ENCODE data around the gene CENPQ. TPM values are rescaled to one million over a fixed set of nuclear protein-coding genes. Genes with fewer than 3 reads are reported as not detected.

Gene CENPQ
- total RNA-seq, 1 experiment from 2014 or later, result 11.3 TPM

- Histone ChIP-seq H4K20me1 (ENCODE audit: insufficient read depth) (no peaks in the 10 kb centered on the region), H3K79me2 (ENCODE audit: insufficient read depth, low read length) (no peaks in the 10 kb centered on the region), H3K9me2 (ENCODE audit: insufficient read depth) (no peaks in the 10 kb centered on the region), H2AFZ (ENCODE audit: low read depth, low read length, poor library complexity, severe bottlenecking) (no peak overlapping the region), H3K27me3 (ENCODE audit: insufficient read depth, low read length) (no peaks in the 10 kb centered on the region), H3K4me3 (replicated peaks in 1 of 2; ENCODE audit: low read depth in 1 of 2, low read length in 2 of 2) (no peak overlapping the region), H3K4me2 (ENCODE audit: low read length) (no peak overlapping the region), H3K27ac (ENCODE audit: low read depth, low read length) (no peak overlapping the region), H3K36me3 (ENCODE audit: control insufficient read depth in 1 of 2, insufficient read depth in 2 of 2, low read length in 2 of 2) (no peaks in the 10 kb centered on the region), H3K4me1 (ENCODE audit: control insufficient read depth in 1 of 2, insufficient read depth in 2 of 2, low read length in 2 of 2) (peaks cover 20% of the 10 kb centered on the region in 2 experiments), H3K9ac (ENCODE audit: low read length) (no peak overlapping the region), H3K9me3 (ENCODE audit: control insufficient read depth in 1 of 2, insufficient read depth in 1 of 2, low read depth in 1 of 2, low read length in 2 of 2) (no peaks in the 10 kb centered on the region)
- ChIA-PET CTCF (no interaction called here), RAD21 (ENCODE audit: low non-redundant PET in 1 of 2, low total read pairs in 2 of 2, uncharacterized antibody in 2 of 2, unreplicated experiment in 2 of 2) (no interaction called here), POLR2A (no interaction called here)
- DNase-seq (ENCODE audit: low read depth, low spot score), result no peak
- BruUV-seq (replicated peaks), result no TSS peak
- intact Hi-C loops (cut with micrococcal nuclease), result no loop called here
- ATAC-seq, result no peak
- no peak for TF ChIP-seq CTCF (IDR thresholded peaks at IDR 0.05 in 2 of 3, conservative IDR thresholded peaks at IDR 0.05 in 1 of 3; ENCODE audit: borderline replicate concordance in 1 of 3, insufficient read depth in 1 of 3, low read depth in 2 of 3, low read length in 2 of 3)
- peak; percentile 50; the same call in 1 of the 2 replicates for TF ChIP-seq CEBPB (IDR thresholded peaks at IDR 0.05; ENCODE audit: low read depth)
Measured at GRCh38 chr6:49539102-49539501, 75.9 kb downstream of the CENPQ start.

GRCh38 chr6:49540614-49541013 lies 77.4 kb downstream of the CENPQ start:
- H3K27me3 ChIP-seq (ENCODE audit: insufficient read depth, low read length), result no peaks in the 10 kb centered on the region
- TF ChIP-seq EZH2 (IDR thresholded peaks at IDR 0.05), result no peak
- peak overlapping the region; percentile 96 for H2AFZ ChIP-seq (ENCODE audit: low read depth, low read length, poor library complexity, severe bottlenecking)
- H3K9ac ChIP-seq (ENCODE audit: low read length), result no peak overlapping the region
- no peak for ATAC-seq
- BruUV-seq (replicated peaks), result no TSS peak
- intact Hi-C loops (cut with micrococcal nuclease), result loop anchor here (1.0 kb wide), 1 partner anchor 10 kb away; the partner anchor contains the start of gene C6orf141
- peaks cover 20% of the 10 kb centered on the region in 2 experiments for H3K4me1 ChIP-seq (ENCODE audit: control insufficient read depth in 1 of 2, insufficient read depth in 2 of 2, low read length in 2 of 2)
- H3K4me2 ChIP-seq (ENCODE audit: low read length), result peak overlapping the region; percentile 46; the same call in 1 of the 2 replicates
- H3K36me3 ChIP-seq (ENCODE audit: control insufficient read depth in 1 of 2, insufficient read depth in 2 of 2, low read length in 2 of 2), result no peaks in the 10 kb centered on the region
- no peaks in the 10 kb centered on the region for H3K79me2 ChIP-seq (ENCODE audit: insufficient read depth, low read length)
- RAD21 ChIA-PET (ENCODE audit: low non-redundant PET in 1 of 2, low total read pairs in 2 of 2, uncharacterized antibody in 2 of 2, unreplicated experiment in 2 of 2), result interaction anchor here in 1 of 2 experiments (0.7 kb wide), 1 partner anchor 36 kb away, joined by 3 read pairs; no protein-coding TSS in a partner anchor
- CTCF ChIA-PET, result interaction anchor here (1.2 to 5.0 kb wide), 3 partner anchors 9 to 83 kb away, joined by 4 to 30 read pairs (median 7); no protein-coding TSS in a partner anchor
- H3K9me2 ChIP-seq (ENCODE audit: insufficient read depth), result no peaks in the 10 kb centered on the region
- POLR2A ChIA-PET, result interaction anchor here (1.3 kb wide), 1 partner anchor 10 kb away, joined by 7 read pairs; the partner anchor contains the start of gene C6orf141
- no peak overlapping the region for H3K4me3 ChIP-seq (replicated peaks in 1 of 2; ENCODE audit: low read depth in 1 of 2, low read length in 2 of 2)
- no peaks in the 10 kb centered on the region for H3K9me3 ChIP-seq (ENCODE audit: control insufficient read depth in 1 of 2, insufficient read depth in 1 of 2, low read depth in 1 of 2, low read length in 2 of 2)
- DNase-seq (ENCODE audit: low read depth, low spot score), result no peak
- no peaks in the 10 kb centered on the region for H4K20me1 ChIP-seq (ENCODE audit: insufficient read depth)
- H3K27ac ChIP-seq (ENCODE audit: low read depth, low read length), result peak overlapping the region; percentile 57; the same call in 1 of the 2 replicates
